Measurements from ENCODE around the gene MXD3.
"Not testable (repeated sequence)": the region's sequence is repeated elsewhere in the genome, so short reads cannot be mapped to it uniquely, and the experiment has no call there.

Gene MXD3

GRCh38 chr5:177343777-177344176 is 32.1 kb upstream of the MXD3 start:
- DNase-seq (ENCODE audit: low read depth in 2 of 2): no peak

GRCh38 chr5:177343000-177343399 is 31.3 kb upstream of the MXD3 start:
- not testable (repeated sequence) for DNase-seq (ENCODE audit: low read depth in 2 of 2)

GRCh38 chr5:177339107-177339638 is 27.5 kb upstream of the MXD3 start:
- no peak for DNase-seq (ENCODE audit: low read depth in 2 of 2)

- DNase-seq (ENCODE audit: low read depth in 2 of 2): no peak
Measured at GRCh38 chr5:177338251-177339106, 26.8 kb upstream of the MXD3 start.

GRCh38 chr5:177336603-177337494 is 25.2 kb upstream of the MXD3 start:
- DNase-seq (ENCODE audit: low read depth in 2 of 2): no peak

GRCh38 chr5:177336112-177336511 is 24.4 kb upstream of the MXD3 start:
- peak; percentile 21 to 29 for DNase-seq (ENCODE audit: low read depth in 2 of 2)

- no peak for DNase-seq (ENCODE audit: low read depth in 2 of 2)
Measured at GRCh38 chr5:177335701-177336065, 24.0 kb upstream of the MXD3 start.

- no peak for DNase-seq (ENCODE audit: low read depth in 2 of 2)
Measured at GRCh38 chr5:177334781-177335700, 23.3 kb upstream of the MXD3 start.

GRCh38 chr5:177334155-177334551 is 22.5 kb upstream of the MXD3 start:
- DNase-seq (ENCODE audit: low read depth in 2 of 2): no peak

GRCh38 chr5:177333420-177334154 is 21.9 kb upstream of the MXD3 start:
- no peak for DNase-seq (ENCODE audit: low read depth in 2 of 2)

GRCh38 chr5:177332896-177333260 is 21.2 kb upstream of the MXD3 start:
- no peak for DNase-seq (ENCODE audit: low read depth in 2 of 2)

- DNase-seq (ENCODE audit: low read depth in 2 of 2): no peak
Measured at GRCh38 chr5:177332031-177332895, 20.6 kb upstream of the MXD3 start.

- DNase-seq (ENCODE audit: low read depth in 2 of 2): no peak
Measured at GRCh38 chr5:177330991-177331842, 19.5 kb upstream of the MXD3 start.

GRCh38 chr5:177329883-177330282 is 18.2 kb upstream of the MXD3 start:
- DNase-seq (ENCODE audit: low read depth in 2 of 2): no peak

- DNase-seq (ENCODE audit: low read depth in 2 of 2): no peak
Measured at GRCh38 chr5:177328545-177329231, 17.0 kb upstream of the MXD3 start.

- DNase-seq (ENCODE audit: low read depth in 2 of 2): no peak
Measured at GRCh38 chr5:177327539-177328522, 16.1 kb upstream of the MXD3 start.

GRCh38 chr5:177325868-177326381 is 14.2 kb upstream of the MXD3 start:
- DNase-seq (ENCODE audit: low read depth in 2 of 2): no peak

Measured in stimulated activated CD8-positive, alpha-beta memory T cell treated with anti-CD3 and anti-CD28 coated beads, Interleukin-2, amount 100 ng/mL, for 48 hours (primary cell).